GM12865 (cell line): ENCODE measurements around the gene ELOVL1.

Experiments
- DNase-seq: peaks from one replicate; pipeline ENCODE4 v3.0.0; 2010; ENCODE audit warnings: low read depth
- H3K4me3 ChIP-seq: 2 replicates; pipeline ENCODE4 v1.5.1; 2011; ENCODE audit warnings: mild to moderate bottlenecking, low read depth, low read length, control low read depth
- CTCF ChIP-seq: IDR thresholded peaks from 2 replicates; pipeline ENCODE4 v1.5.1; 2011; ENCODE audit warnings: low read length, control low read depth, low read depth, inconsistent platforms; ENCODE audit not compliant: insufficient read depth; ENCODE audit errors: missing control alignments

The ELOVL1 gene

GRCh38 chr1:43381612-43382011 lies 13.8 kb upstream of the ELOVL1 start:
- TF ChIP-seq CTCF = no peak
- no peak for DNase-seq

GRCh38 chr1:43379476-43379875 lies 11.7 kb upstream of the ELOVL1 start:
- DNase-seq = no peak
- no peak overlapping the region for H3K4me3 ChIP-seq
- TF ChIP-seq CTCF = no peak

More at GRCh38 chr1:43381612-43382011, 13.8 kb upstream of the ELOVL1 start:
- no peak overlapping the region for H3K4me3 ChIP-seq

GRCh38 chr1:43377831-43378230 lies 10.0 kb upstream of the ELOVL1 start:
- TF ChIP-seq CTCF = no peak
- no peak for DNase-seq
- no peak overlapping the region for H3K4me3 ChIP-seq

GRCh38 chr1:43376723-43377235 lies 9.0 kb upstream of the ELOVL1 start:
- H3K4me3 ChIP-seq = no peak overlapping the region
- TF ChIP-seq CTCF = no peak
- DNase-seq = no peak

- TF ChIP-seq CTCF = no peak
- no peak overlapping the region for H3K4me3 ChIP-seq
- DNase-seq = no peak
Measured at GRCh38 chr1:43373066-43373940, 5.5 kb upstream of the ELOVL1 start.

GRCh38 chr1:43372172-43372571 lies 4.4 kb upstream of the ELOVL1 start:
- H3K4me3 ChIP-seq = no peak overlapping the region
- TF ChIP-seq CTCF = no peak
- DNase-seq = no peak
